Esophagus squamous epithelium (tissue), 4 donors: Measurements from ENCODE around the gene KBTBD3.

ENCODE experiments used
- CTCF ChIP-seq, 6 experiments: fragments of 450-650 bp in 4 of 6; fragments of 200-600 bp in 2 of 6; sonication (generic) in 2 of 6; IDR thresholded peaks; one replicate each; pipeline ENCODE4 v1.5.1; 2016 to 2019; ENCODE audit warnings: antibody characterized with exemption in 6 of 6, mild to moderate bottlenecking in 4 of 6, moderate library complexity in 4 of 6
- POLR2A ChIP-seq, 4 donors: fragments of 450-650 bp; IDR thresholded peaks; one replicate each; pipeline ENCODE4 v1.6.1; 2017; ENCODE audit warnings: antibody characterized with exemption in 4 of 4, mild to moderate bottlenecking in 4 of 4, moderate library complexity in 3 of 4

GRCh38 chr11:106031202-106031810, 45.8 kb downstream of the KBTBD3 start:
- TF ChIP-seq CTCF (IDR thresholded peaks at IDR 0.05): no peak
- no peak for TF ChIP-seq POLR2A (IDR thresholded peaks at IDR 0.05)
